OCI-LY7 (cell line): ENCODE results near the gene EIF2S2. TPM values are rescaled to one million over a fixed set of nuclear protein-coding genes. Genes with fewer than 3 reads are reported as not detected.
"Not testable (repeated sequence)": the region's sequence is repeated elsewhere in the genome, so short reads cannot be mapped to it uniquely, and the experiment has no call there.

Source experiments
- BruUV-seq: library from RNA; stranded (reverse); fragments of 400-500 nt; replicated peaks from 2 replicates; lab custom pipeline; 2021; lab: Mats Ljungman, UMichigan
- CTCF ChIA-PET: fragments of 300-600 bp; sonication (Branson Sonifier 250); formaldehyde crosslinking; loops from one replicate; lab custom pipeline; 2022; ENCODE audit warnings: antibody characterized with exemption; ENCODE audit not compliant: unreplicated experiment; lab: Charles Lee
- POLR2A ChIA-PET: fragments of 300-600 bp; sonication (Branson Sonifier 250); formaldehyde crosslinking; loops from one replicate; lab custom pipeline; 2022; ENCODE audit warnings: antibody characterized with exemption; lab: Charles Lee
- DNase-seq: peaks from one replicate; pipeline ENCODE4 v3.0.0-alpha.2; 2015; ENCODE audit warnings: low spot score
- H2AFZ ChIP-seq: fragments of 200-600 bp; sonication (generic), shearing (Covaris generic); 2 replicates; pipeline ENCODE4 v1.6.1; 2014; ENCODE audit warnings: mild to moderate bottlenecking, antibody characterized with exemption, low read length, moderate library complexity
- H3K27ac ChIP-seq: fragments of 200-600 bp; sonication (generic); 2 replicates; pipeline ENCODE4 v1.5.1; 2014; ENCODE audit warnings: mixed run types, low read depth, mild to moderate bottlenecking, moderate library complexity, low read length, inconsistent platforms; ENCODE audit not compliant: poor library complexity, severe bottlenecking
- H3K36me3 ChIP-seq: fragments of 200-600 bp; sonication (generic); 2 replicates; pipeline ENCODE4 v1.6.1; 2014; ENCODE audit warnings: mild to moderate bottlenecking, antibody characterized with exemption, low read length, moderate library complexity, mixed read lengths; ENCODE audit not compliant: insufficient read depth
- H3K4me1 ChIP-seq: fragments of 200-600 bp; sonication (generic); 2 replicates; pipeline ENCODE4 v1.5.1; 2014; ENCODE audit warnings: mild to moderate bottlenecking, low read length; ENCODE audit not compliant: insufficient read depth, poor library complexity, severe bottlenecking
- H3K4me2 ChIP-seq: fragments of 200-600 bp; sonication (generic); 2 replicates; pipeline ENCODE4 v1.6.1; 2014; ENCODE audit warnings: mild to moderate bottlenecking, low read length
- H3K4me3 ChIP-seq: fragments of 200-600 bp; sonication (generic); 2 replicates; pipeline ENCODE4 v1.5.1; 2014; ENCODE audit warnings: mild to moderate bottlenecking, low read depth, low read length; ENCODE audit not compliant: poor library complexity, severe bottlenecking
- H3K79me2 ChIP-seq: fragments of 200-600 bp; sonication (generic); 2 replicates; pipeline ENCODE4 v1.6.1; 2016; ENCODE audit warnings: low read depth, mild to moderate bottlenecking, low read length, moderate library complexity, mixed read lengths; ENCODE audit not compliant: insufficient read depth
- H3K9me2 ChIP-seq: fragments of 200-600 bp; sonication (generic); 2 replicates; pipeline ENCODE4 v1.6.1; 2016; ENCODE audit warnings: mild to moderate bottlenecking, low read length, mixed read lengths; ENCODE audit not compliant: insufficient read depth
- H3K9me3 ChIP-seq: fragments of 200-600 bp; sonication (generic); 2 replicates; pipeline ENCODE4 v1.6.1; 2014; ENCODE audit warnings: mild to moderate bottlenecking, mixed run types, low read length, mixed read lengths
- H4K20me1 ChIP-seq: fragments of 200-600 bp; sonication (generic); 2 replicates; pipeline ENCODE4 v1.6.1; 2014; ENCODE audit warnings: mild to moderate bottlenecking, antibody characterized with exemption, low read length, moderate library complexity, mixed read lengths; ENCODE audit not compliant: insufficient read depth
- CTCF ChIP-seq: fragments of 200-600 bp; sonication (generic); conservative IDR thresholded peaks from 2 replicates; pipeline ENCODE4 v1.5.1; 2014; ENCODE audit warnings: mild to moderate bottlenecking, antibody characterized with exemption, low read length, moderate library complexity, mixed read lengths
- EZH2phosphoT487 ChIP-seq: fragments of 200-600 bp; sonication (generic); IDR thresholded peaks from 2 replicates; pipeline ENCODE4 v1.6.1; 2018; ENCODE audit warnings: low read depth, borderline replicate concordance, mild to moderate bottlenecking, mixed run types, antibody characterized with exemption, low read length, moderate library complexity, mixed read lengths
- intact Hi-C: fragments of 100-400 bp; cut with micrococcal nuclease; formaldehyde crosslinking; loops from one replicate; pipeline ENCODE4 v1.10.0; 2022; ENCODE audit not compliant: unreplicated experiment
- total RNA-seq, 2 experiments: library from RNA; depleted of rRNA in 1 of 2; stranded (reverse); fragments of >200 nt in 1 of 2; shearing (Covaris generic) in 1 of 2; gene quantifications; 2 replicates each; pipeline ENCODE4 v1.2.3, GENCODE V29; 2014 to 2022

EIF2S2 gene
- total RNA-seq, 2 experiments from 2014 or later: 104 to 130 TPM

GRCh38 chr20:34143951-34144350, 31.9 kb upstream of the EIF2S2 start:
- CTCF ChIA-PET: no interaction called here
- no peak for DNase-seq
- TF ChIP-seq CTCF: no peak
- no peak for TF ChIP-seq EZH2phosphoT487
- intact Hi-C loops: no loop called here
- no TSS peak for BruUV-seq
- H3K4me1 ChIP-seq: no peaks in the 10 kb centered on the region
- no peak overlapping the region for H2AFZ ChIP-seq
- no peak overlapping the region for H3K27ac ChIP-seq
- H3K9me3 ChIP-seq: no peaks in the 10 kb centered on the region
- no peak overlapping the region for H3K4me2 ChIP-seq
- POLR2A ChIA-PET: no interaction called here
- H3K79me2 ChIP-seq: no peaks in the 10 kb centered on the region
- H3K9me2 ChIP-seq: no peaks in the 10 kb centered on the region
- no peaks in the 10 kb centered on the region for H3K36me3 ChIP-seq
- no peaks in the 10 kb centered on the region for H4K20me1 ChIP-seq
- no peak overlapping the region for H3K4me3 ChIP-seq

GRCh38 chr20:34142121-34142520, 30.1 kb upstream of the EIF2S2 start:
- Histone ChIP-seq H3K4me3 (no peak overlapping the region), H3K79me2 (no peaks in the 10 kb centered on the region), H4K20me1 (no peaks in the 10 kb centered on the region), H3K4me1 (no peaks in the 10 kb centered on the region), H2AFZ (no peak overlapping the region), H3K4me2 (no peak overlapping the region), H3K9me2 (no peaks in the 10 kb centered on the region), H3K27ac (no peak overlapping the region), H3K9me3 (no peaks in the 10 kb centered on the region), H3K36me3 (no peaks in the 10 kb centered on the region)
- intact Hi-C loops: no loop called here
- ChIA-PET CTCF (no interaction called here), POLR2A (interaction anchor here (0.6 kb wide), 2 partner anchors 55 to 379 kb away, joined by 3 to 5 read pairs; no protein-coding TSS in a partner anchor)
- no peak for TF ChIP-seq EZH2phosphoT487
- no peak for TF ChIP-seq CTCF
- DNase-seq: no peak
- BruUV-seq: no TSS peak

GRCh38 chr20:34141293-34141692, 29.2 kb upstream of the EIF2S2 start:
- Histone ChIP-seq H3K27ac (no peak overlapping the region), H4K20me1 (no peaks in the 10 kb centered on the region), H2AFZ (no peak overlapping the region), H3K36me3 (no peaks in the 10 kb centered on the region), H3K79me2 (no peaks in the 10 kb centered on the region), H3K9me2 (no peaks in the 10 kb centered on the region), H3K4me2 (no peak overlapping the region), H3K9me3 (no peaks in the 10 kb centered on the region), H3K4me3 (no peak overlapping the region), H3K4me1 (no peaks in the 10 kb centered on the region)
- ChIA-PET CTCF (no interaction called here), POLR2A (interaction anchor here (0.6 kb wide), 1 partner anchor 54 kb away, joined by 3 read pairs; no protein-coding TSS in a partner anchor)
- intact Hi-C loops: no loop called here
- no peak for DNase-seq
- no peak for TF ChIP-seq EZH2phosphoT487
- TF ChIP-seq CTCF: no peak
- BruUV-seq: no TSS peak

- H3K27ac ChIP-seq, H4K20me1 ChIP-seq, H3K79me2 ChIP-seq, DNase-seq, H3K4me2 ChIP-seq, H3K4me3 ChIP-seq, H3K4me1 ChIP-seq, H3K9me3 ChIP-seq, H3K36me3 ChIP-seq, POLR2A ChIA-PET, intact Hi-C loops, H2AFZ ChIP-seq, H3K9me2 ChIP-seq, BruUV-seq, CTCF ChIA-PET: not testable (repeated sequence)
These were observed 23.7 kb upstream of the EIF2S2 start for GRCh38 chr20:34135525-34136275.
